Endothelial cell of umbilical vein (primary cell): ENCODE measurements around the gene YARS1. TPM values are rescaled to one million over a fixed set of nuclear protein-coding genes. Genes with fewer than 3 reads are reported as not detected.
A peak's percentile ranks its signal among the peaks of the same experiment; 100 is the strongest.

Source experiments
- BruUV-seq: library from RNA; stranded (reverse); fragments of 400-500 nt; replicated peaks from 2 replicates; lab custom pipeline; 2021; lab: Mats Ljungman, UMichigan
- CTCF ChIA-PET: fragments of 300-600, 350-600 bp; sonication (Branson Sonifier 250); formaldehyde crosslinking; loops from one replicate; lab custom pipeline; 2021; ENCODE audit warnings: antibody characterized with exemption, inconsistent platforms; lab: Charles Lee
- POLR2A ChIA-PET: fragments of 300-600, 350-600 bp; sonication (Branson Sonifier 250); formaldehyde crosslinking; loops from one replicate; lab custom pipeline; 2021; ENCODE audit warnings: antibody characterized with exemption, inconsistent platforms; lab: Charles Lee
- DNase-seq: peaks from one replicate; pipeline ENCODE4 v3.0.0-alpha.2; 2011; ENCODE audit warnings: low read depth, low spot score
- FAIRE-seq: peaks from 2 replicates; lab custom pipeline; 2011; peaks lifted over from hg19 to GRCh38; lab: Jason Lieb, UNC
- H2AFZ ChIP-seq: 2 replicates; pipeline ENCODE4 v1.6.0; 2012; ENCODE audit warnings: low read depth, low read length, control low read depth, inconsistent platforms
- H3K27ac ChIP-seq: 2 replicates; pipeline ENCODE4 v1.5.1; 2011; ENCODE audit warnings: low read depth, mild to moderate bottlenecking, control low read depth, low read length, moderate library complexity; ENCODE audit not compliant: insufficient read depth
- H3K27me3 ChIP-seq, 2 experiments: 2 replicates each; pipeline versions ENCODE4 v1.6.0 to v1.6.1; 2011; ENCODE audit warnings: low read length in 2 of 2, mixed read lengths in 1 of 2; ENCODE audit not compliant: control insufficient read depth in 2 of 2, insufficient read depth in 2 of 2
- H3K36me3 ChIP-seq, 2 experiments: 2 replicates in 1 of 2; 3 replicates in 1 of 2; pipeline ENCODE4 v1.5.1; 2011; ENCODE audit warnings: low read length in 2 of 2, mild to moderate bottlenecking in 1 of 2, moderate library complexity in 1 of 2; ENCODE audit not compliant: control insufficient read depth in 2 of 2, insufficient read depth in 2 of 2; ENCODE audit errors: extremely low read depth in 1 of 2
- H3K4me1 ChIP-seq: 3 replicates; pipeline ENCODE4 v1.5.1; 2011; ENCODE audit warnings: mild to moderate bottlenecking, low read length; ENCODE audit not compliant: control insufficient read depth, insufficient read depth; ENCODE audit errors: extremely low read depth
- H3K4me2 ChIP-seq: 2 replicates; pipeline ENCODE4 v1.6.1; 2011; ENCODE audit warnings: low read length, control low read depth, mixed read lengths; ENCODE audit not compliant: insufficient read depth
- H3K4me3 ChIP-seq, 3 experiments: fragments of 200-600 bp in 1 of 3; sonication (generic), shearing (Covaris generic) in 1 of 3; replicated peaks in 1 of 3; 2 replicates each; pipeline ENCODE4 v1.5.1; 2011 to 2016; ENCODE audit warnings: control low read depth in 3 of 3, low read length in 3 of 3, mild to moderate bottlenecking in 2 of 3, inconsistent platforms in 1 of 3, low read depth in 1 of 3, moderate library complexity in 1 of 3; ENCODE audit not compliant: insufficient read depth in 1 of 3
- H3K79me2 ChIP-seq: 2 replicates; pipeline ENCODE4 v1.6.0; 2012; ENCODE audit warnings: low read length, inconsistent platforms; ENCODE audit not compliant: control insufficient read depth, insufficient read depth
- H3K9ac ChIP-seq: replicated peaks from 2 replicates; pipeline ENCODE3; 2011; ENCODE audit warnings: low read length, control low read depth; ENCODE audit not compliant: insufficient read depth; ENCODE audit errors: extremely low read depth
- H3K9me1 ChIP-seq: replicated peaks from 3 replicates; pipeline ENCODE4 v1.6.0; 2011; ENCODE audit warnings: mild to moderate bottlenecking, low read length; ENCODE audit not compliant: control insufficient read depth, insufficient read depth; ENCODE audit errors: extremely low read depth
- H3K9me3 ChIP-seq: replicated peaks from 2 replicates; pipeline ENCODE4 v1.5.1; 2012; ENCODE audit warnings: low read length, inconsistent platforms; ENCODE audit not compliant: control insufficient read depth, insufficient read depth
- H4K20me1 ChIP-seq: replicated peaks from 2 replicates; pipeline ENCODE3; 2011; ENCODE audit warnings: mild to moderate bottlenecking, low read length; ENCODE audit not compliant: control insufficient read depth, insufficient read depth; ENCODE audit errors: extremely low read depth
- CTCF ChIP-seq, 2 donors: IDR thresholded peaks; 1 replicate in 1 of 2; 2 replicates in 1 of 2; pipeline ENCODE4 v1.5.1; 2011; ENCODE audit warnings: low read length in 2 of 2, mild to moderate bottlenecking in 2 of 2, moderate library complexity in 2 of 2, control low read depth in 1 of 2, inconsistent platforms in 1 of 2, low read depth in 1 of 2; ENCODE audit not compliant: insufficient read depth in 1 of 2; ENCODE audit errors: extremely low read depth in 1 of 2
- GATA2 ChIP-seq: IDR thresholded peaks from 2 replicates; pipeline ENCODE4 v1.7.0; 2011; ENCODE audit warnings: low read depth, mild to moderate bottlenecking, moderate library complexity, mixed read lengths, low read length; ENCODE audit not compliant: insufficient read length, insufficient read depth
- JUN ChIP-seq: IDR thresholded peaks from 2 replicates; pipeline ENCODE4 v1.6.1; 2011; ENCODE audit warnings: borderline replicate concordance, low read depth; ENCODE audit not compliant: insufficient read length, insufficient read depth
- MYC ChIP-seq: IDR thresholded peaks from one replicate; pipeline ENCODE4 v1.6.1; 2011; ENCODE audit warnings: mild to moderate bottlenecking, low read depth, low read length
- POLR2AphosphoS5 ChIP-seq: IDR thresholded peaks from 2 replicates; pipeline ENCODE4 v1.6.1; 2012; ENCODE audit warnings: low read depth, mild to moderate bottlenecking, control low read depth, low read length, moderate library complexity; ENCODE audit not compliant: insufficient read depth
- dilution Hi-C: fragments of 300-500 bp; cut with MboI; formaldehyde crosslinking; loops from one replicate; pipeline ENCODE4 v1.15.0; 2019; ENCODE audit warnings: low sequenced_read_pairs; ENCODE audit not compliant: extremely low pct_ligation_motif_present
- intact Hi-C: fragments of 100-400 bp; cut with micrococcal nuclease; formaldehyde crosslinking; loops from one replicate; pipeline ENCODE4 v1.10.0; 2022
- polyA plus RNA-seq, 4 experiments: library from polyadenylated mRNA; depleted of rRNA in 3 of 4; stranded (reverse) in 3 of 4; unstranded in 1 of 4; fragments of >200 nt; gene quantifications; 2 replicates each; pipeline versions ENCODE4 v1.2.1 to v1.2.3, GENCODE V29; 2011 to 2012; ENCODE audit warnings: missing spikeins in 1 of 4
- total RNA-seq: library from RNA; stranded (reverse); gene quantifications from 2 replicates; pipeline ENCODE4 v1.2.3, GENCODE V29; 2021
- TF ChIP-seq, protein P1 (sequence below): IDR thresholded peaks from 2 replicates; pipeline ENCODE4 v1.6.1; 2011; ENCODE audit not compliant: insufficient read depth, insufficient read length

The YARS1 gene
- total and polyA plus RNA-seq, 2 donors (not counting 3 experiments of a cell fraction or from before 2014, with no cell fraction given) = 38.2 to 144 TPM

DNA sequence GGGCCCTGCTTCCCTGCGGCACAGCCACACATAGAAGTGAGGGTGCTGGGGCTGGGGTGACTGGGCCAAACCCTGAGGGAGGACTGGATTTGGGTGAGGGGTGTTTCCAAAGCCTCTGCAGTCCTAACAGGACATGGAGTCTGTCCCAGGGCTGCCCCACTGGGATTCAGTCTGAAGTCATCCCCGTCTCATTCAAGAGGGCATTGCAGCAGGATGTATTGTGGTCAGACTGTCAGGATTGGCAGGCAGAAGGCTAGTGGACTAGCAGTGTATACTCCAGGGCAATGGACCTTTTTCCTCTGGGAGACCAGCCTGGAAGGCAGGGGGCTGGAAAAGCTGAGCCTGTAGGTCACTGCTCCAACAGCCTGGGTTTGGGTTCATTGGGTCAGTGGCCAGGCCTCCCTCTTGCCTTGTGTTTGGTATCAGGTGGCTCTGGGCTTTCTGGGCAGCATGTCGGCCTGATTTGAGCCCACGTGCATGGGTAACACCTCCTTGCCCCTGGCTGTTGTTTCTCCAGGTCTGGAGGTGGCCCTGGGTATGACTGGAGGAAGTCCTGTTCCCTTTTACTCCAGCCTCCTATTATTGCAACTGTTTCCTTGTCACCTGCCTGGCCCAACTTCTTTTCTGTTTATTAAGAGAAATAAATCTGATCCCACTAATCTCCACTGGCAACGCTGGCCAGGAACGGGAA is 73.6 kb downstream of the YARS1 start:
- intact Hi-C loops = loop anchor here (2.0 kb wide), 2 partner anchors 19 to 31 kb away; no protein-coding TSS in a partner anchor
- H2AFZ ChIP-seq = no peak overlapping the region
- H3K9me3 ChIP-seq = no peaks in the 10 kb centered on the region
- peak overlapping the region; percentile 45 for H3K4me2 ChIP-seq
- TF ChIP-seq POLR2AphosphoS5 = no peak
- TF ChIP-seq CTCF (IDR thresholded peaks at IDR 0.05; ENCODE audit: extremely low read depth in 1 of 2, insufficient read depth in 1 of 2, low read depth in 1 of 2, low read length in 2 of 2) = no peak
- no peak for TF ChIP-seq GATA2
- TF ChIP-seq JUN = no peak
- TF ChIP-seq, protein P1, sequence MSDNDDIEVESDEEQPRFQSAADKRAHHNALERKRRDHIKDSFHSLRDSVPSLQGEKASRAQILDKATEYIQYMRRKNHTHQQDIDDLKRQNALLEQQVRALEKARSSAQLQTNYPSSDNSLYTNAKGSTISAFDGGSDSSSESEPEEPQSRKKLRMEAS = no peak
- no peak for TF ChIP-seq MYC
- DNase-seq (peak; percentile 67), FAIRE-seq (peak; percentile 53)
- dilution Hi-C loops = no loop called here
- H3K79me2 ChIP-seq = no peaks in the 10 kb centered on the region
- no peaks in the 10 kb centered on the region for H3K9me1 ChIP-seq
- no peaks in the 10 kb centered on the region for H3K36me3 ChIP-seq
- H3K4me1 ChIP-seq = peaks cover 16% of the 10 kb centered on the region
- H3K27ac ChIP-seq = no peak overlapping the region
- ChIA-PET CTCF (interaction anchor here (1.0 to 2.1 kb wide), 4 partner anchors 15 to 37 kb away, joined by 3 to 22 read pairs (median 4); no protein-coding TSS in a partner anchor), POLR2A (no interaction called here)
- H3K27me3 ChIP-seq = no peaks in the 10 kb centered on the region
- no peaks in the 10 kb centered on the region for H4K20me1 ChIP-seq
- H3K9ac ChIP-seq = no peak overlapping the region
- no peak overlapping the region for H3K4me3 ChIP-seq
- no TSS peak for BruUV-seq
